ENCODE measurements around the gene UGT1A9.
"Not testable (repeated sequence)": the region's sequence is repeated elsewhere in the genome, so short reads cannot be mapped to it uniquely, and the experiment has no call there.

UGT1A9 gene

GRCh38 chr2:233671290-233672161 lies at the start of gene UGT1A9:
Gene UGT1A9 (plus strand): TSS chr2:233671898. CDS start chr2:233671935, 37 bp downstream.
- no peak for DNase-seq

- DNase-seq, result no peak
Measured at GRCh38 chr2:233627331-233628025, 44.2 kb upstream of the UGT1A9 start.

GRCh38 chr2:233636306-233636705 lies 35.4 kb upstream of the UGT1A9 start, which contains the start of gene UGT1A10:
Gene UGT1A10 (plus strand): TSS chr2:233636448. CDS start chr2:233636523, 75 bp downstream.
- DNase-seq, result not testable (repeated sequence)

- DNase-seq, result no peak
Measured at GRCh38 chr2:233638836-233639235, 32.9 kb upstream of the UGT1A9 start.

- DNase-seq, result no peak
Measured at GRCh38 chr2:233639860-233640259, 31.8 kb upstream of the UGT1A9 start.

GRCh38 chr2:233643128-233643527 lies 28.6 kb upstream of the UGT1A9 start:
- no peak for DNase-seq

- not testable (repeated sequence) for DNase-seq
Measured at GRCh38 chr2:233646033-233646432, 25.7 kb upstream of the UGT1A9 start.

GRCh38 chr2:233650981-233651380 lies 20.7 kb upstream of the UGT1A9 start:
- DNase-seq, result no peak

- DNase-seq, result no peak
Measured at GRCh38 chr2:233651430-233651829, 20.3 kb upstream of the UGT1A9 start.

GRCh38 chr2:233654501-233654900 lies 17.2 kb upstream of the UGT1A9 start:
- no peak for DNase-seq

GRCh38 chr2:233655043-233655442 lies 16.7 kb upstream of the UGT1A9 start:
- DNase-seq, result no peak

- not testable (repeated sequence) for DNase-seq
Measured at GRCh38 chr2:233655943-233656342, 15.8 kb upstream of the UGT1A9 start.

- DNase-seq, result no peak
Measured at GRCh38 chr2:233656443-233656842, 15.3 kb upstream of the UGT1A9 start.

GRCh38 chr2:233658610-233659009 lies 13.1 kb upstream of the UGT1A9 start:
- no peak for DNase-seq

GRCh38 chr2:233663911-233664310 lies 7.8 kb upstream of the UGT1A9 start:
- DNase-seq, result no peak

GRCh38 chr2:233668605-233669260 lies 3.0 kb upstream of the UGT1A9 start:
- no peak for DNase-seq

- DNase-seq, result no peak
Measured at GRCh38 chr2:233672886-233673285, 1.2 kb downstream of the UGT1A9 start.

GRCh38 chr2:233673896-233674295 lies 2.2 kb downstream of the UGT1A9 start:
- DNase-seq, result no peak

- no peak for DNase-seq
Measured at GRCh38 chr2:233674314-233674713, 2.6 kb downstream of the UGT1A9 start.

GRCh38 chr2:233674995-233675394 lies 3.3 kb downstream of the UGT1A9 start:
- DNase-seq, result no peak

GRCh38 chr2:233676046-233676445 lies 4.3 kb downstream of the UGT1A9 start:
- no peak for DNase-seq

- no peak for DNase-seq
Measured at GRCh38 chr2:233679196-233679595, 7.5 kb downstream of the UGT1A9 start.

GRCh38 chr2:233680361-233681045 lies 8.8 kb downstream of the UGT1A9 start:
- no peak for DNase-seq

All from NCI-H1930 (cell line).